Tibial artery (tissue), 4 donors: Measurements from ENCODE around the gene TRMO.
"Not testable (repeated sequence)": the region's sequence is repeated elsewhere in the genome, so short reads cannot be mapped to it uniquely, and the experiment has no call there.

Experiments
- DNase-seq, 2 donors: peaks; one replicate each; pipeline ENCODE4 v3.0.0-alpha.2; 2019
- H3K27ac ChIP-seq, 2 donors: fragments of 200-600 bp; sonication (generic) in 1 of 2; 1 replicate in 1 of 2; 2 replicates in 1 of 2; pipeline ENCODE4 v1.5.1; 2018 to 2019; ENCODE audit warnings: mild to moderate bottlenecking in 1 of 2
- H3K27me3 ChIP-seq, 2 donors: fragments of 200-600 bp; sonication (generic) in 1 of 2; one replicate each; pipeline versions ENCODE4 v1.5.1 to v1.6.0; 2016 to 2019
- H3K36me3 ChIP-seq, 3 donors: fragments of 200-600 bp; sonication (generic) in 2 of 3; one replicate each; pipeline ENCODE4 v1.5.1; 2016 to 2019; ENCODE audit warnings: mild to moderate bottlenecking in 2 of 3
- H3K4me1 ChIP-seq, 4 donors: fragments of 200-600 bp; sonication (generic) in 2 of 4; 1 replicate in 3 of 4; 2 replicates in 1 of 4; pipeline ENCODE4 v1.5.1; 2016 to 2019
- H3K4me3 ChIP-seq, 2 donors: fragments of 200-600 bp; sonication (generic) in 1 of 2; 1 replicate in 1 of 2; 2 replicates in 1 of 2; pipeline ENCODE4 v1.5.1; 2018 to 2019; ENCODE audit warnings: mild to moderate bottlenecking in 2 of 2
- H3K9me3 ChIP-seq, 3 donors: fragments of 200-600 bp; sonication (generic) in 1 of 3; one replicate each; pipeline ENCODE4 v1.5.1; 2016 to 2019
- intact Hi-C: fragments of 100-400 bp; cut with DNase I; formaldehyde crosslinking; loops from one replicate; pipeline ENCODE4 v1.15.0; 2023; ENCODE audit warnings: low total_unique reads
- TF ChIP-seq, protein P1 (sequence below), 2 experiments: fragments of 200-600 bp in 1 of 2; fragments of 450-650 bp in 1 of 2; IDR thresholded peaks; one replicate each; pipeline ENCODE4 v1.5.1; 2017 to 2019; ENCODE audit warnings: antibody characterized with exemption in 2 of 2, mild to moderate bottlenecking in 1 of 2, moderate library complexity in 1 of 2

TRMO gene

DNA sequence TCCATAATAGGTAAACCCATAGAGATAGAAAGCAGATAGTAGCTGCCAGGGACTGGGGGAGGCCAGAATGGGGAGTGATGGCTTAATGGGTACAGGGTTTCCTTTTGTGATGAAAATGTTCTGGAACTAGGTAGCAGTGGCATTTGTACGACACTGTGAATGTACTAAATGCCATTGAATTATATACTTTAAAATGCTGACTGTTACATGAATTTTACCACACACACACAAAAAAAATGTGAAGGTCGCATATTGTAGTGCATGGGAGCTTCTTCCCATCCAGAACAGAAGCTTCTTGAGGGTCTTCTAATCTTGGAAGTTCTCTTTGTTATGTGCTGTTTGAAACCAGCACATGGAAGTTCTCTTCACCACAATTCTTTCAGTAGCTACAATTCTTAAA lies 40.9 kb upstream of the TRMO start:
- no peaks in the 10 kb centered on the region for H3K4me1 ChIP-seq
- no peaks in the 10 kb centered on the region for H3K36me3 ChIP-seq
- H3K4me3 ChIP-seq, result no peak overlapping the region
- H3K9me3 ChIP-seq, result no peaks in the 10 kb centered on the region
- TF ChIP-seq, protein P1, sequence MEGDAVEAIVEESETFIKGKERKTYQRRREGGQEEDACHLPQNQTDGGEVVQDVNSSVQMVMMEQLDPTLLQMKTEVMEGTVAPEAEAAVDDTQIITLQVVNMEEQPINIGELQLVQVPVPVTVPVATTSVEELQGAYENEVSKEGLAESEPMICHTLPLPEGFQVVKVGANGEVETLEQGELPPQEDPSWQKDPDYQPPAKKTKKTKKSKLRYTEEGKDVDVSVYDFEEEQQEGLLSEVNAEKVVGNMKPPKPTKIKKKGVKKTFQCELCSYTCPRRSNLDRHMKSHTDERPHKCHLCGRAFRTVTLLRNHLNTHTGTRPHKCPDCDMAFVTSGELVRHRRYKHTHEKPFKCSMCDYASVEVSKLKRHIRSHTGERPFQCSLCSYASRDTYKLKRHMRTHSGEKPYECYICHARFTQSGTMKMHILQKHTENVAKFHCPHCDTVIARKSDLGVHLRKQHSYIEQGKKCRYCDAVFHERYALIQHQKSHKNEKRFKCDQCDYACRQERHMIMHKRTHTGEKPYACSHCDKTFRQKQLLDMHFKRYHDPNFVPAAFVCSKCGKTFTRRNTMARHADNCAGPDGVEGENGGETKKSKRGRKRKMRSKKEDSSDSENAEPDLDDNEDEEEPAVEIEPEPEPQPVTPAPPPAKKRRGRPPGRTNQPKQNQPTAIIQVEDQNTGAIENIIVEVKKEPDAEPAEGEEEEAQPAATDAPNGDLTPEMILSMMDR (IDR thresholded peaks at IDR 0.05), result no peak
- no peak for DNase-seq
- intact Hi-C loops, result no loop called here
- H3K27ac ChIP-seq, result no peak overlapping the region
- peaks cover 0 to 15% of the 10 kb centered on the region in 2 donors for H3K27me3 ChIP-seq

DNA sequence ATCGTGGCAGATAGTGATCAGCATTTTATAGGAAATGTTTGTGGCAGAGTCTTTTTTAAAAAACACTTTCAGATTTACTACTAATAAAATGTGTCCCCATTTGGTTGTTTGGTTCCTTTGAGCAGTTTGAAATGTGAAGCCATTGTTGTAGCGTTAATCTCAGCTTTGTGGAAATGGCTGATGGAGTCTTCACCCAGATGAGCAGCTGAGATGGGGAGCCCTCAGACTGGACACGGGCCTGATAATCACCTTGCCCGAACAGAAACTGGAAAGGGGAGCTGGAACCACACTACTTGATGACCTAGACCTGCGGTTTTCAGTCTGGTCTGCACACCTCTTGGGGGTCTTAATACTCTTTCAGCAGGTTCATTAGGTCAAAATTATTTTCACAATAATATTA lies 40.3 kb upstream of the TRMO start:
- TF ChIP-seq, protein P1 (IDR thresholded peaks at IDR 0.05), result no peak
- H3K27ac ChIP-seq, result no peak overlapping the region
- H3K4me3 ChIP-seq, result no peak overlapping the region
- no peaks in the 10 kb centered on the region for H3K4me1 ChIP-seq
- H3K36me3 ChIP-seq, result no peaks in the 10 kb centered on the region
- intact Hi-C loops, result no loop called here
- H3K27me3 ChIP-seq, result peaks cover 0 to 12% of the 10 kb centered on the region in 2 donors
- no peak for DNase-seq
- no peaks in the 10 kb centered on the region for H3K9me3 ChIP-seq

- TF ChIP-seq, protein P1 (IDR thresholded peaks at IDR 0.05), result no peak
- no peak overlapping the region for H3K4me3 ChIP-seq
- no peaks in the 10 kb centered on the region for H3K4me1 ChIP-seq
- DNase-seq, result no peak
- no peaks in the 10 kb centered on the region for H3K36me3 ChIP-seq
- no peaks in the 10 kb centered on the region for H3K9me3 ChIP-seq
- H3K27ac ChIP-seq, result no peak overlapping the region
- peaks cover 0 to 8% of the 10 kb centered on the region in 2 donors for H3K27me3 ChIP-seq
- intact Hi-C loops, result no loop called here
Observed at GRCh38 chr9:97962136-97962535, 39.8 kb upstream of the TRMO start.

DNA sequence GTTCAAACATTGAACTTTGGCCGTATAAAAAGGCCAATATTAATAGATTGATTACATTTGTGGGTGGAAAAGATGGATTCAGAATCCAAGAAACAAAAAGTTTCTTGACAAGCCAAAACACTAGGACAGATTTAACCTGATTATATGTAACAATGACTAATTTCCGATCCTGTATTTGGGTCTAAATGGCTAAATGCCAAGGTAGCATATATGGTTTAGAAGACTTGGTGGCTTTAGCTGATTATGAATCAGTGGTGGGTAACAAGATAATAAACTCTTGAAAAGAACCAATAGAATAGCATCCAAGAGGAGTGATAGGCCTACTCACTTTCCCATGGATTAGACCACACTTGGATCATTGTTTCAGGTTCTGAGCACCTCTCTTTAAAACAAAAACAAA lies 39.1 kb upstream of the TRMO start:
- peaks cover 0 to 5% of the 10 kb centered on the region in 2 donors for H3K27me3 ChIP-seq
- no peaks in the 10 kb centered on the region for H3K36me3 ChIP-seq
- intact Hi-C loops, result no loop called here
- no peaks in the 10 kb centered on the region for H3K9me3 ChIP-seq
- no peaks in the 10 kb centered on the region for H3K4me1 ChIP-seq
- no peak overlapping the region for H3K4me3 ChIP-seq
- no peak overlapping the region for H3K27ac ChIP-seq
- TF ChIP-seq, protein P1 (IDR thresholded peaks at IDR 0.05), result no peak
- no peak for DNase-seq

DNA sequence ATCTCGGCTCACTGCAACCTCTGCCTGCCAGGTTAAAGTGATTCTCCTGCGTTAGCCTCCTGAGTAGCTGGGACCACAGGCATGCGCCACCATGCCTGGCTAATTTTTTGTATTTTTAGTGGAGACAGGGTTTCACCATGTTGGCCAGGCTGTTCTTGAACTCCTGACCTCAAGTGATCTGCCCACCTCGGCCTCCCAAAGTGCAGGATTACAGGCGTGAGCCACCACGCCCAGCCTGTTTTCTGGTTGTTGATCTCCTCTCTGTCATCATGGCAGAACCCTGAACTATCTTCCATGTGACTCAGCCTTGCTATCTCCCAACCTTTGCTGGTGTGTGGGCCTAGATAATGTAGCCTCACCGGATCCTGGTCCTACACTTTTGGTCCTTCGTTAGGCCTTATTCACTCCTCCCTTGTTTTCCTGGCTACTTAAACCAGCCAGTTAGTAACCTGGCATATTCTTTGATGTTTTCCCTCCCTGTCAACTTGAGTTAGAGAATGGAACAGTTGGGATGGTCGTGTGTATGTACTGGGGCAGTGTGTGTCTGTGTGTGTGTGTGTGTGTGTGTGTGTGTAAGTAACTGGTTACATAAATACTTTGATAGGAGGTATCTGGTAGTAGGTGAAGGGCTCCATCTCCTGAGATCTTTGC lies 38.5 kb upstream of the TRMO start:
- DNase-seq, H3K9me3 ChIP-seq, H3K4me1 ChIP-seq, H3K4me3 ChIP-seq, H3K27me3 ChIP-seq, intact Hi-C loops, H3K36me3 ChIP-seq, H3K27ac ChIP-seq: not testable (repeated sequence)

GRCh38 chr9:97959585-97959984 lies 37.3 kb upstream of the TRMO start:
- Histone ChIP-seq H3K9me3 (no peaks in the 10 kb centered on the region), H3K27me3 (peaks cover 0 to 2% of the 10 kb centered on the region in 2 donors), H3K36me3 (no peaks in the 10 kb centered on the region), H3K4me3 (no peak overlapping the region), H3K27ac (no peak overlapping the region), H3K4me1 (no peaks in the 10 kb centered on the region)
- intact Hi-C loops, result no loop called here
- TF ChIP-seq, protein P1 (IDR thresholded peaks at IDR 0.05), result no peak
- DNase-seq, result no peak
